ENCODE data around the gene RCVRN. TPM values are rescaled to one million over a fixed set of nuclear protein-coding genes. Genes with fewer than 3 reads are reported as not detected.

The RCVRN gene
- total RNA-seq, 1 experiment from 2014 or later: not detected

GRCh38 chr17:9887508-9887907, 17.6 kb downstream of the RCVRN start:
- Histone ChIP-seq H2AFZ (ENCODE audit: low read length) (no peak overlapping the region), H3K27ac (ENCODE audit: low read length) (no peak overlapping the region), H3K4me2 (ENCODE audit: low read depth, low read length, poor library complexity, severe bottlenecking) (no peak overlapping the region), H3K79me2 (ENCODE audit: low read length) (no peaks in the 10 kb centered on the region), H3K36me3 (ENCODE audit: insufficient read depth, low read length) (no peaks in the 10 kb centered on the region), H3K9ac (ENCODE audit: low read length) (no peak overlapping the region), H3K4me3 (ENCODE audit: low read length) (no peak overlapping the region), H3K27me3 (ENCODE audit: low read length) (no peaks in the 10 kb centered on the region), H3K9me3 (ENCODE audit: low read length) (peaks cover 7% of the 10 kb centered on the region), H3K9me2 (replicated peaks; ENCODE audit: insufficient read depth, low read length) (no peaks in the 10 kb centered on the region), H3K4me1 (ENCODE audit: low read length) (no peaks in the 10 kb centered on the region), H4K20me1 (ENCODE audit: insufficient read depth, low read depth, low read length) (no peaks in the 10 kb centered on the region)
- DNase-seq: no peak

- Histone ChIP-seq H4K20me1 (ENCODE audit: insufficient read depth, low read depth, low read length) (no peaks in the 10 kb centered on the region), H3K36me3 (ENCODE audit: insufficient read depth, low read length) (no peaks in the 10 kb centered on the region), H3K9ac (ENCODE audit: low read length) (no peak overlapping the region), H3K9me2 (replicated peaks; ENCODE audit: insufficient read depth, low read length) (no peaks in the 10 kb centered on the region), H3K9me3 (ENCODE audit: low read length) (peaks cover 7% of the 10 kb centered on the region), H3K4me1 (ENCODE audit: low read length) (no peaks in the 10 kb centered on the region), H3K79me2 (ENCODE audit: low read length) (no peaks in the 10 kb centered on the region), H3K4me2 (ENCODE audit: low read depth, low read length, poor library complexity, severe bottlenecking) (no peak overlapping the region), H3K27me3 (ENCODE audit: low read length) (0 out of 2 replicates have a peak, but pooled peaks cover 3% of the 10 kb centered on the region), H3K27ac (ENCODE audit: low read length) (no peak overlapping the region), H2AFZ (ENCODE audit: low read length) (no peak overlapping the region), H3K4me3 (ENCODE audit: low read length) (no peak overlapping the region)
- no peak for DNase-seq
These were observed 18.7 kb downstream of the RCVRN start for GRCh38 chr17:9886141-9886930.

GRCh38 chr17:9883451-9883850, 21.6 kb downstream of the RCVRN start:
- Histone ChIP-seq H3K27ac (ENCODE audit: low read length) (no peak overlapping the region), H3K4me2 (ENCODE audit: low read depth, low read length, poor library complexity, severe bottlenecking) (no peak overlapping the region), H4K20me1 (ENCODE audit: insufficient read depth, low read depth, low read length) (no peaks in the 10 kb centered on the region), H3K36me3 (ENCODE audit: insufficient read depth, low read length) (no peaks in the 10 kb centered on the region), H2AFZ (ENCODE audit: low read length) (no peak overlapping the region), H3K9me2 (replicated peaks; ENCODE audit: insufficient read depth, low read length) (no peaks in the 10 kb centered on the region), H3K9ac (ENCODE audit: low read length) (no peak overlapping the region), H3K79me2 (ENCODE audit: low read length) (no peaks in the 10 kb centered on the region), H3K4me1 (ENCODE audit: low read length) (no peaks in the 10 kb centered on the region), H3K9me3 (ENCODE audit: low read length) (peaks cover 7% of the 10 kb centered on the region), H3K27me3 (ENCODE audit: low read length) (0 out of 2 replicates have a peak, but pooled peaks cover 3% of the 10 kb centered on the region), H3K4me3 (ENCODE audit: low read length) (no peak overlapping the region)
- no peak for DNase-seq

GRCh38 chr17:9880582-9880999, 24.5 kb downstream of the RCVRN start:
- no peak overlapping the region for H3K4me2 ChIP-seq (ENCODE audit: low read depth, low read length, poor library complexity, severe bottlenecking)
- no peak for DNase-seq
- H3K4me1 ChIP-seq (ENCODE audit: low read length): no peaks in the 10 kb centered on the region
- no peak overlapping the region for H3K27ac ChIP-seq (ENCODE audit: low read length)
- H3K36me3 ChIP-seq (ENCODE audit: insufficient read depth, low read length): no peaks in the 10 kb centered on the region
- peaks cover 7% of the 10 kb centered on the region for H3K9me3 ChIP-seq (ENCODE audit: low read length)
- no peak overlapping the region for H3K4me3 ChIP-seq (ENCODE audit: low read length)
- no peaks in the 10 kb centered on the region for H3K79me2 ChIP-seq (ENCODE audit: low read length)
- no peak overlapping the region for H2AFZ ChIP-seq (ENCODE audit: low read length)
- 0 out of 2 replicates have a peak, but pooled peaks cover 3% of the 10 kb centered on the region for H3K27me3 ChIP-seq (ENCODE audit: low read length)
- no peaks in the 10 kb centered on the region for H3K9me2 ChIP-seq (replicated peaks; ENCODE audit: insufficient read depth, low read length)
- no peaks in the 10 kb centered on the region for H4K20me1 ChIP-seq (ENCODE audit: insufficient read depth, low read depth, low read length)
- H3K9ac ChIP-seq (ENCODE audit: low read length): no peak overlapping the region

GRCh38 chr17:9878786-9879525, 26.1 kb downstream of the RCVRN start:
- Histone ChIP-seq H3K79me2 (ENCODE audit: low read length) (no peaks in the 10 kb centered on the region), H3K9ac (ENCODE audit: low read length) (no peak overlapping the region), H3K27ac (ENCODE audit: low read length) (no peak overlapping the region), H3K36me3 (ENCODE audit: insufficient read depth, low read length) (no peaks in the 10 kb centered on the region), H3K4me1 (ENCODE audit: low read length) (no peaks in the 10 kb centered on the region), H3K27me3 (ENCODE audit: low read length) (0 out of 2 replicates have a peak, but pooled peaks cover 3% of the 10 kb centered on the region), H4K20me1 (ENCODE audit: insufficient read depth, low read depth, low read length) (no peaks in the 10 kb centered on the region), H2AFZ (ENCODE audit: low read length) (no peak overlapping the region), H3K9me3 (ENCODE audit: low read length) (peaks cover 7% of the 10 kb centered on the region), H3K4me2 (ENCODE audit: low read depth, low read length, poor library complexity, severe bottlenecking) (no peak overlapping the region), H3K4me3 (ENCODE audit: low read length) (no peak overlapping the region), H3K9me2 (replicated peaks; ENCODE audit: insufficient read depth, low read length) (no peaks in the 10 kb centered on the region)
- DNase-seq: no peak

- H3K9me2 ChIP-seq (replicated peaks; ENCODE audit: insufficient read depth, low read length): no peaks in the 10 kb centered on the region
These were observed 26.7 kb downstream of the RCVRN start for GRCh38 chr17:9878356-9878755.

GRCh38 chr17:9875441-9875840, 29.6 kb downstream of the RCVRN start:
- no peaks in the 10 kb centered on the region for H3K79me2 ChIP-seq (ENCODE audit: low read length)
- H3K9ac ChIP-seq (ENCODE audit: low read length): no peak overlapping the region
- H2AFZ ChIP-seq (ENCODE audit: low read length): no peak overlapping the region
- no peaks in the 10 kb centered on the region for H3K36me3 ChIP-seq (ENCODE audit: insufficient read depth, low read length)
- no peaks in the 10 kb centered on the region for H3K9me2 ChIP-seq (replicated peaks; ENCODE audit: insufficient read depth, low read length)
- DNase-seq: no peak
- H3K4me1 ChIP-seq (ENCODE audit: low read length): no peaks in the 10 kb centered on the region
- H3K4me3 ChIP-seq (ENCODE audit: low read length): no peak overlapping the region
- no peak overlapping the region for H3K4me2 ChIP-seq (ENCODE audit: low read depth, low read length, poor library complexity, severe bottlenecking)
- no peaks in the 10 kb centered on the region for H4K20me1 ChIP-seq (ENCODE audit: insufficient read depth, low read depth, low read length)
- no peaks in the 10 kb centered on the region for H3K27me3 ChIP-seq (ENCODE audit: low read length)
- no peaks in the 10 kb centered on the region for H3K9me3 ChIP-seq (ENCODE audit: low read length)
- H3K27ac ChIP-seq (ENCODE audit: low read length): no peak overlapping the region

More at GRCh38 chr17:9878356-9878755, 26.7 kb downstream of the RCVRN start:
- H3K36me3 ChIP-seq (ENCODE audit: insufficient read depth, low read length): no peaks in the 10 kb centered on the region
- 0 out of 2 replicates have a peak, but pooled peaks cover 3% of the 10 kb centered on the region for H3K27me3 ChIP-seq (ENCODE audit: low read length)
- H3K9ac ChIP-seq (ENCODE audit: low read length): no peak overlapping the region
- peaks cover 3% of the 10 kb centered on the region for H3K9me3 ChIP-seq (ENCODE audit: low read length)
- no peak overlapping the region for H3K27ac ChIP-seq (ENCODE audit: low read length)
- no peaks in the 10 kb centered on the region for H3K79me2 ChIP-seq (ENCODE audit: low read length)
- H3K4me1 ChIP-seq (ENCODE audit: low read length): no peaks in the 10 kb centered on the region
- no peak overlapping the region for H3K4me3 ChIP-seq (ENCODE audit: low read length)
- no peak overlapping the region for H3K4me2 ChIP-seq (ENCODE audit: low read depth, low read length, poor library complexity, severe bottlenecking)
- H2AFZ ChIP-seq (ENCODE audit: low read length): no peak overlapping the region
- no peaks in the 10 kb centered on the region for H4K20me1 ChIP-seq (ENCODE audit: insufficient read depth, low read depth, low read length)
- no peak for DNase-seq

GRCh38 chr17:9874722-9875121, 30.3 kb downstream of the RCVRN start:
- Histone ChIP-seq H3K9me3 (ENCODE audit: low read length) (no peaks in the 10 kb centered on the region), H3K4me1 (ENCODE audit: low read length) (no peaks in the 10 kb centered on the region), H3K36me3 (ENCODE audit: insufficient read depth, low read length) (no peaks in the 10 kb centered on the region), H3K27me3 (ENCODE audit: low read length) (no peaks in the 10 kb centered on the region), H3K27ac (ENCODE audit: low read length) (no peak overlapping the region), H3K9ac (ENCODE audit: low read length) (no peak overlapping the region), H3K4me3 (ENCODE audit: low read length) (no peak overlapping the region), H3K79me2 (ENCODE audit: low read length) (no peaks in the 10 kb centered on the region), H3K9me2 (replicated peaks; ENCODE audit: insufficient read depth, low read length) (no peaks in the 10 kb centered on the region), H3K4me2 (ENCODE audit: low read depth, low read length, poor library complexity, severe bottlenecking) (no peak overlapping the region), H2AFZ (ENCODE audit: low read length) (no peak overlapping the region), H4K20me1 (ENCODE audit: insufficient read depth, low read depth, low read length) (no peaks in the 10 kb centered on the region)
- DNase-seq: no peak
